Activated CD8-positive, alpha-beta memory T cell treated with anti-CD3 and anti-CD28 coated beads for 24 hours (primary cell): ENCODE results near the gene GMPR.
A peak's percentile ranks its signal among the peaks of the same experiment; 100 is the strongest.
"Not testable (repeated sequence)": the region's sequence is repeated elsewhere in the genome, so short reads cannot be mapped to it uniquely, and the experiment has no call there.

ENCODE experiments used
- DNase-seq: peaks from one replicate; pipeline ENCODE4 v3.0.0-alpha.2; 2020

GMPR gene

GRCh38 chr6:16238057-16238962, at the start of gene GMPR:
TSS of gene GMPR (plus strand) at chr6:16238587. CDS start at chr6:16238694, 107 bp downstream.
- DNase-seq: peak; percentile 88

DNA sequence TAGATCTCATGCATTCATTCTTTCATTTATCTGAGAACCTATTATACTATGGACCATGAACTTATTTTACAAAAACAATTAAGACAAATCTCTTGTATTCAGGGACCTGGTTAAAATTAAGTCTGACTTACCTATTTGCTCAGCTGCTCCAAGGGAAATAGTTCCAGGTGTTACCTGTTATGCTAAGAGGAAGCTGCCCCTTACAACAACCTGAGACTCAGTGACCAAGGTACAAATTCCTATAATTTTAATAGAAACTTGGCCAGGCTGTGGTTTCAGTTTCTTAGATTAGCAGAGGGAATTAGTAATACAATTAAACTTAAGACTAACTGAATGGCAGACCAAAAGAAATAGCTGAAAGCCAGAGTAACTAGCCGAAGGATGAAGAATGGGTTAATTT, 48.2 kb upstream of the GMPR start:
- DNase-seq: no peak

DNA sequence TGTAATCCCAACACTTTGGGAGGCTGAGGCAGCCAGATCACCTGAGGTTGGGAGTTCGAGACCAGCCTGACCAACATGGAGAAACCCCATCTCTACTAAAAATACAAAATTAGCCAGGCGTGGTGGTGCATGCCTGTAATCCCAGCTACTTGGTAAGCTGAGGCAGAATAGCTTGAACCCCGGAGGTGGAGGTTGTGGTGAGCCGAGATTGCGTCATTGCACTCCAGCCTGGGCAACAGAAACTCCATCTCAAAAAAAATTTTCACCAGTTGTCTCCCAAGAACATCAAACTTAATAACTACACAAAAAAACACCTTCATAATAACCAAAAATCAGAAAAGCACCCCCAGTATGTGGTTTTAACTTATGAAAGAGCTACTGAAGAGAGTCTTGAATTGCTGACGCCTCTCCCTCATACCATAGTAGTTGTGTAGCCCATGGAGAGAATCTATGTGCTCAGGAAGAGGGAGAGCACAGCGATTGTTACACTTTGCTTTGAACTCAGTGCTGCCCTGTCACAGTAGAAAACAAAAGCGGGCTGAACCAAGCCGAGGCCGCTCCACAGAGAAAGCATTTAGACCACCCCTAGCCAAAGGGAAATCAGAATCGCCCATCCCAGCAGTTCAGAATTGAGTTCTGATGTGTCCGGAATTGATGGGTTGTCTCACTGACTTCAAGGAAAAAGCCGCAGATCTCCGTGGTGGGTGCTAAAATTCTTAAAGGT, 42.0 kb upstream of the GMPR start:
- DNase-seq: no peak

DNA sequence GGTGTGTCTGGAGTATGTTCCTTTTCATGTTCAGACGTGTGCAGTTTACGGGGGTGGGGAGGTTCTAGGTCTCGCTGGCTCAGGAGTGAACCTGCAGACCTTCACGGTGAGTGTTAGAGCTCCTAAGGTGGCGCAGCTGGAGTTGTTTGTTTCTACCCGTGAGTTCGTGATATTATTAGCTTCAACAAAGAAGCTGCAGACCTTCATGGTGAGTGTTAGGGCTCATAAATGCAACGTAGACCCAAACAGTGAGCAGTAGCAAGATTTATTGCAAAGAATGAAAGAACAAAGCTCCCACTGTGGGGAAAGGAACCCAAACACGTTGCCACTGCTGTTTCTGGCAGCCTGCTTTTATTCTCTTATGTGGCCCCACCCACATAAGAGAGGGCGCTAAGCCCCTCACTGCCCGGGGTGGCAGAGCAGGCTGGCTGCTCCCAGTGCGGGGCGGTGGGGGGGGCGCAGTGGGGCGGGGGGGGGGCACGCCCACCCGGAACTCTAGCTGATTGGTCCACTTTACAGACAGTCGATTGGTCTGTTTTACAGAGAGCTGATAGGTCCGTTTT, 41.3 kb upstream of the GMPR start:
- no peak for DNase-seq

- no peak for DNase-seq
These were observed 40.2 kb upstream of the GMPR start for GRCh38 chr6:16198061-16198705.

- DNase-seq: no peak
These were observed 38.6 kb upstream of the GMPR start for GRCh38 chr6:16199804-16200203.

GRCh38 chr6:16200321-16200883, 38.0 kb upstream of the GMPR start:
- DNase-seq: no peak

GRCh38 chr6:16201706-16202105, 36.7 kb upstream of the GMPR start:
- no peak for DNase-seq

- no peak for DNase-seq
These were observed 33.6 kb upstream of the GMPR start for GRCh38 chr6:16204653-16205376.

GRCh38 chr6:16205377-16206144, 32.8 kb upstream of the GMPR start:
- DNase-seq: peak; percentile 19

GRCh38 chr6:16206595-16207037, 31.8 kb upstream of the GMPR start:
- DNase-seq: peak; percentile 64

DNA sequence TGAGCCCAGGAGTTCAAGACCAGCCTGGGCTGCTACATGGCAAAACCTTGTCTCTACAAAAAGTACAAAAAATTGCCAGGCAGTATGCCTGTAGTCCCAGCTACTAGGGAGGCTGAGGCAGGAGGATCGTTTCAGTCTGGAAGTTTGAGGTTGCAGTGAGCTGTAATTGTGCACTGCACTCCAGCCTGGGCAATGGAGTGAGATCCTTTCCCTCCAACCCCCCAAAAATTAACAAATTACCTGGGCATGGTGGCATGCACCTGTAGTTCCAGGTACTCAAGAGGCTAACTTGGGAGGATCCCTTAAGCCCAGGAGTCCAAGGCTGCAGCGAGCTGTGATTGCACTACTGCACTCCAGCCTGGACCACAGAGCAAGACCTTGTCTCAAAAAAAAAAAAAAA, 29.4 kb upstream of the GMPR start:
- no peak for DNase-seq

- DNase-seq: no peak
These were observed 28.8 kb upstream of the GMPR start for GRCh38 chr6:16209539-16209938.

DNA sequence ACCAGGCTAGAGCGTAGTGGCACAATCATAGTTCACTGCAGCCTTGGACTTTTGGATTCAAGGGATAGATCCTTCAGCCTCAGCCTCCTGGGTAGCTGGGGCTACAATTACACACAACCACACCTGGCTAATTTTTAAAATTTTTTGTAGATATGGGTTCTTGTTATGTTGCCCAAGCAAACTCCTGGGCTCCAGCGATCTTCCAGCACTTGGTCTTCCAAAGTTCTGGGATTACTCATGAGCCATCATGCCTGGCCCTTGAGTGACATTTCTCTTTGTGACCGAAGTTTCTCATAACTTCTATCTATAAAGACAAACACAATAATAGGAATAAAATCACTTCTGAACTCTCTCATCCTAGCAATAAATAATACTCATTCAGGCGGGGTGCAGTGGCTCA, 26.1 kb upstream of the GMPR start:
- DNase-seq: peak; percentile 11

DNA sequence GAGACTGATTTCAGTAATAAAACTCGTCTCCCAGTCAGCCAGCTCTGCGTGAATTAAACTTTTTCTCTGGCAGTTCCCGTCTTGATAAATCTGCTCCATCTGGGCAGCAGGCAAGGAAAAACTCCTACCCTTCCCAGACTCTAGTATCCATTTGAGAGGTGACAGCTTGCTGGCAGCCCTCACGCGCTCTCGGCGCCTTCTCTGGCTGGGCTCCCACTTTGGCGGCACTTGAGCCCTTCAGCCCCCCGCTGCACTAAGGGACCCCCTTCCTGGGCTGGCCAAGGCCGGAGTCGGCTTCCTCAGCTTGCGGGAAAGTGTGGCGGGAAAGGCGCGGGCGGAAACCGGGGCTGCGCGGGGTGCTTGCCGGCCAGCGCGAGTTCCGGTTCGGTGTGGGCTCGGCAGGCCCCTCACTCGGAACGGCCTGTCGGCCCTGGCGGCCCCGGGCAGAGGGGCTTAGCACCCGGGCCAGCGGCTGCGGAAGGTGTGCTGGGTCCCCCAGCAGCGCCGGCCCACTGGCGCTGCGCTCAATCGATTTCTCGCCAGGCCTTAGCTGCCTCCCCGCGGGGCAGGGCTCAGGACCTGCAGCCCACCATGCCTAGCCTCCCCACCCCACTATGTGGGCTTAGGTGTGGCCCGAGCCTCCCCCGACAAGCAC, 21.8 kb upstream of the GMPR start:
- peak; percentile 44 for DNase-seq

DNA sequence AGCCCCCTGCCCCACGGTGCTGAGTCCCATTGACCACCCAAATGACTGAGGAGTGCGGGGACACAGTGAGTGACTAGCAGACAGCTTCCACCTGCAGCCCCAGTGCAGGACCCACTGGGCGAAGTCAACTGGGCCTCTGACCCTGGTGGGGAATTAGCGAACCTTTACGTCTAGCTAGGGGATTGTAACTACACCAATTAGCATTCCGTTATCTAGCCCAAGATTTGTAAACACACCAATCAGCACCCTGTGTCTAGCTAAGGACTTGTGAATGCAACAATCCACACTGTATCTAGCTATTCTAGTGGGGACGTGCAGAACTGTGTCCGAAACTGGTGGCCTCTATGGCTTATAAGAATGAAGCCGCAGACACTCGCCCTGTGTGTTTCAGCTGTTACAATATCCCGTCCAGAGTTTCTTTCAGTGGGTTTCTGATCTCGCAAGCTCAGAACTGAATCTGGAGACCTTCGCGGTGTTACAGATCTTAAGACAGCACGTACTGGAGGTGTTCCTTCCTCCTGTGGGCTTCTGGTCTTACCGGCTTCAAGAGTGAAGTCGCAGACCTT, 21.1 kb upstream of the GMPR start:
- peak; percentile 30 for DNase-seq

DNA sequence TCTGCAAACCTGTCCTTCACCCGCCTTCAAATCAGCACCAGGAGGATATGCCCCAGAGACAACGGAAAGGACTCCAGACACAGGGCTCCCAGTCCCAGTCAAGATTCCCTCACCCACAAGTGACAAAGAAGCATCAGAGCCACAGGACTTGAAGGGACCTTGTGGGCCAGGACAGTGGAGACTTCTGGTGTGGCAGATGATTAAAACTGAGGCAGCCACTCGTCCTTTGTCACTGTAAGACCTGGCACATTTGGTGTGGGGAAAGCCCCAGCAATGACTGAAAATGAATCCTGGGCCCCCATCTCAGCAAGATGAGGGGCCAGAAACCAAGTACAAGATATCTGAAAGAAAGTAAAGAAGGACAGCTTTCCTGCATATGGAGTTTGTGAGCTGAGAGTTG, 15.6 kb upstream of the GMPR start:
- DNase-seq: no peak

- DNase-seq: no peak
These were observed 15.0 kb upstream of the GMPR start for GRCh38 chr6:16223362-16223761.

GRCh38 chr6:16224409-16224808, 14.0 kb upstream of the GMPR start:
- DNase-seq: no peak

GRCh38 chr6:16225062-16225731, 13.2 kb upstream of the GMPR start:
- not testable (repeated sequence) for DNase-seq
